GM18502 (cell line): ENCODE data around the gene COX17.
A peak's percentile ranks its signal among the peaks of the same experiment; 100 is the strongest.
"Not testable (repeated sequence)": the region's sequence is repeated elsewhere in the genome, so short reads cannot be mapped to it uniquely, and the experiment has no call there.

ENCODE experiments used
- ATAC-seq: cut with Tn5 transposase; IDR thresholded peaks from one replicate; pipeline ENCODE4 v1.9.1; 2021; ENCODE audit warnings: mild to moderate bottlenecking; ENCODE audit not compliant: unreplicated experiment, poor library complexity

The COX17 gene, protein sequence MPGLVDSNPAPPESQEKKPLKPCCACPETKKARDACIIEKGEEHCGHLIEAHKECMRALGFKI

DNA sequence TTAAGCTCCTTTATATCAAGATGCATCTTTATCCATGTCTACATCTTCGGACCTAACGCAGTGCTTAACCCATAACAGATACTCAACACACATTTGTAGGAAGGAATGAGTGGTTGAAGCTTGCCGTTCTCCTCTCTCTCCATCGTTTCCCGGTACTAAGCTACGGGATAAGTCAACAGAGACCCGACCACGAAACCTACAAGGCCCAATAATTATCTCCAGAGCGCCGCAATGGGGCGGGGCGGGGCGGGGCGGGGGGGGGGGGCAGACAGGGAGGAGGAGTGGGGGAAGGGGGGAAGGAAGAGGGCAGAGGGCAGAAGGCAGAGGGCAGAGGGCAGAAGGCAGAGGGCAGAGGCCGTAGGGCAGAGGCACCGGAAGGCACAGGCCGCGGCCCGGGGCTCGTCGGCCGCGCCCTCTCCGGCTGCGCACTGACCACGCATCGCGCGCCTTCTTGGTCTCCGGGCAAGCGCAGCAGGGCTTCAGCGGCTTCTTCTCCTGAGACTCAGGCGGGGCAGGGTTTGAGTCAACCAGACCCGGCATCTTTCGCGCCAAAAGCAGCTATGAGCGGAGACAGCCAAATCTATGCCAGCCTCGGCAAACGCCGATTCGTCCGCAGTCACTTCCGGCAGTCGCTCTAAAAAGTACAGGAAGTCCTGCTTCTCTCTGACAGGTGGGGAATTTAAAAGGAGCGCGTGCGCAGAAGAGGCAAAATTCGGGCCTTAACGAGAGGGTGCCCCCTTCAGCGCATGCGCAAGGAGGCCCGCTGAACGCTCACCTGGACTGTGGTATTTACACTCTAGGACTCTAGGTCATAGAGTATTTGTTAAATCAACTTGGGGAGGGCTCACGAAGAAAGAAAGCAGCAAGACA is at the start of gene COX17:
Gene COX17 (minus strand): TSS at position 636 of the 870 bp plus-strand sequence. CDS start 96 bp downstream, at position 540.
- ATAC-seq = peak; percentile 89

GRCh38 chr3:119726909-119727308 is 49.7 kb upstream of the COX17 start:
- no peak for ATAC-seq

DNA sequence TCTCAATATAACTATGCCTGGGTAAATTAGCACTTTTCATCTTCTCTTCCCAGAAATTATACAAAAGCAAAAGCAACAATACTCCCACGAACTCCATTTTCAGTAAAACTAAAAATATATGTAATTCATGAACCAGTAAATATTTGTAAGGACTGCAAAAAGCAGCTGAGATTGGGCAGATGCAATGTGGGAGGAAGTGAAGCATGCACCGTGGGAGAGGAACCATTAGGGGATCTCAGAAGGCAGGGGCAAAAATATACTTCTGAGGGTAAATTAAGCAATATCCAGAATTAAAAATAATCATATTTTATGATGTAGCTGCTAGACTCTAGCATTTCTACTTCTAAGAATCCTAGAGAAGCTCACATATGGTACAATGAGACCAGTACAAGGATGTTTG is 45.8 kb upstream of the COX17 start:
- ATAC-seq = no peak

- ATAC-seq = no peak
Observed at GRCh38 chr3:119717520-119717919, 40.3 kb upstream of the COX17 start.

DNA sequence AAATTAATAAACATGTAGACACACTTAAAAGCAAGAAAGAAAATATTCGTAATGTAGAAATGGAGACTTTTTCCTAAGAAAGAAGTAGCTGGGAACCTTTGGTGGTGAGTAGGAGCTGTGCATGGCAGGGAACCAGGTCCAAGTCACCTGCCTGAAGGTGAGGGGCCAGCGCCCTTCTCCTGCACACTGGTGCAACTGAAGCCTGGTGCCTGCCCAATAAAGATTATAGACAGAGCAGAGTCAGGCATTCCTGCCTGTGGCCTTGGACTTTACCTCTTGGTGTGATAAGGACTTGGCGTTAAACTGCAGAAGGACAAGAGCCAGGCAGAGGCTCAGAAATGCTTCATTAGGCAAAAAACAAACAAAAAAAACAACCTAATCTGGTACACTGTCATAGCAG is 39.8 kb upstream of the COX17 start:
- ATAC-seq = no peak

GRCh38 chr3:119715105-119715504 is 37.9 kb upstream of the COX17 start:
- no peak for ATAC-seq

- no peak for ATAC-seq
Observed at GRCh38 chr3:119703820-119704531, 26.8 kb upstream of the COX17 start.

GRCh38 chr3:119702530-119703527 is 25.6 kb upstream of the COX17 start, which contains the start of gene CFAP91:
Gene CFAP91 (plus strand): TSS chr3:119703022. CDS start chr3:119703099, 77 bp downstream.
- ATAC-seq = peak; percentile 91

DNA sequence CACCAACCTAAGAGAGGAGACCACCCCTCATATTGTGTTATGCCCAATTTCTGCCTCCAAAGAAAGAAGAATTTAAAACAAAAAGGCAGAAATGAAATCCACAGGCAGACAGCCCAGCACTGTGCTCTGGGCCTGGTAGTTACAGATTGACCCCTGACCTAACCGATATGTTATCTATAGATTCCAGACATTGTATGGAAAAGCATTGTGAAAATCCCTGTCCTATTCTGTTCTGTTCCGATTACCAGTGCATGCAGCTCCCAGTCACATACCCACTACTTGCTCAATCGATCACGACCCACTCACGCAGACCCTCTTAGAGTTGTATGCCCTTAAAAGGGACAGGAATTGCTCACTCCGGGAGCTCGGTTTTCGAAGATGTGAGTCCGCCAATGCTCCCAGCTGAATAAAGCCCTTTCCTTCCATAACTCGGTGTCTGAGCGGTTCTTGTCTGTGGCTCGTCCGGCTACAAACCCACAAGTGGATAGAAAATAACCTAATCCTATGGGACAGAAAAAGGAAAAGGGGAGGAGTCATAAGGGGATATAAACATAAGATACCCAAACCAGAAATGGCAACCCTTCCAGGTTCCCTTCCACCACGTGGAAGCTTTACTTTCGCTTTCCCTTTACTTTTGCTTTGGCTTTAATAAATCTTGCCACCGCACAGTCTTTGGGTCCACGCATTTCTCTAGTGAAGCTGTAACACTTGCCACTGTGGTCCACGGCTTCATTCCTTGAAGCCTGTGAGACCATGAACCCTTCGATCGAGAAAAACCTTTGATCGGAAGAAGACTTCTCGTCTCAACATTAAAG is 23.9 kb upstream of the COX17 start:
- ATAC-seq = peak; percentile 11

- ATAC-seq = peak; percentile 37
Observed at GRCh38 chr3:119700269-119700919, 23.2 kb upstream of the COX17 start.

DNA sequence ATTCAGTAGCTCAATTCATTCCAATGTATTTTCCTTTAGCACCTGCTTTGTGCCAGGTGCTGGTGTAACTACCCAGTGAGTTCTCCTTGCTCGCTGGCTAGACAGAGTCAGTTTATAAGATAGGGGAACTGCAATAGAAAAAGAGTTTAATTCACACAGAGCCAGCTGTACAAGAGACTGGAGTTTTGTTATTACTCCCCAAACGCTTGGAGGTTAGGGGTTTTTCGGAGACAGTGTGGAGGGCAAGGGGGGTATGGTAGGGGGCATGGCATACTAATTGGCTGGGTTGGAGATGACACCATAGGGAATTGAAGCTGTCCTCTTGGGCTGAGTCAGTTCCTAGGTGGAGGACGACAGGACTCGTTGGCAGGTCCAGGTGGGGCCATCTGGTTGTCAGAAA is 20.2 kb upstream of the COX17 start:
- peak; percentile 71 for ATAC-seq

DNA sequence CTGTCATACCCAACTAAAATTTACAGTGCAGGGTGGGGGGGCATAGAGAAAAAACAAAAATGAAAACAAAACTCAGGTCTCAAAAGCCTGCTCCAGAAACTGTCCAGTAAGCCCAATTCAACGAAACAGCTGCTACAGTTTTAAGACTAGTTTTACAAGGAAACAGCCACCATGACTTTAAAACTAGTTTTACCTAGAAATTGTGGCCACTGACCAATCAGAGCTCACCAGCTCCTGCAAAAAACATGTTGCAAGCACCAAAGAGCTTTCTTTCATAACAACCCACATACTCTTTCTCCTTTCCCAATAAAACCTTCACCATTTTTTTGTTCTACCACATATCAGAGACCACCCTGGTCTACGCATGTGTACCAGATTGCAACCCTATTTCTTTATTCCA is 18.3 kb upstream of the COX17 start:
- ATAC-seq = no peak

- ATAC-seq = no peak
Observed at GRCh38 chr3:119690043-119690656, 12.9 kb upstream of the COX17 start.

DNA sequence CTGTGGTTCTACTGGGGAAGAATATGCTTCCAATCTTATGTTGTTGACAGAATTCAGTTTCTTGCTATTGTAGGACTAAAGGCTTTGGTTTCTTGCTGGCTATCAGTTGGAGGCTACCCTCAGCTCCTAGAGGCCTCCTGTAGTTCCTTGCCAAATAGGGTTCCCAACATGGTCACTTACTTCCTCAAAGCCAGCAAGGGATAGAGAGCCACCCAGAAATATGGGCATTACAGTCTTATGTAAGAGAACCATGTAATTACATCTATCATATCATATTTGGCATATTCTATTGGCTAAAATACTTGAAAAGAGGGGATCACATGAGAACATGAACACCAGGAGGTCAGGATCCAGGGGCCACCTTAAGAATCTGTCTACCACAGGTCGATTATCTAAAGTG is 6.2 kb upstream of the COX17 start:
- no peak for ATAC-seq

GRCh38 chr3:119681279-119681678 is 4.1 kb upstream of the COX17 start:
- peak; percentile 29 for ATAC-seq

GRCh38 chr3:119679874-119680273 is 2.7 kb upstream of the COX17 start:
- no peak for ATAC-seq

DNA sequence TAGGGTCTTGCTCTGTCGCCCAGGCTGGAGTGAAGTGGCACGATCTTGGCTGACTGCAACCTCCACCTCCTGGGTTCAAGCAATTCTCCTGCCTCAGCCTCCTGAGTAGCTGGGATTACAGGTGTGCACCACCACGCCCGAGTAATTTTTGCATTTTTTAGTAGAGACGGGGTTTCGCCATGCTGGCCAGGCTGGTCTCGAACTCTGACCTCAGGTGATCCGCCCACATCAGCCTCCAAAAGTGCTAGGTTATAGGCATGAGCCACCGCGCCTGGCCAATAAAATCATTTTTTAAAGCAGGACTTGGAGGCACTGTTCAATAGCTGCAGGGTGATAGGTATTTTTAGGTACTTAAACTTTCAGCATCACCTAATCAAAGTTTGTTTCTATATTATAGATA is 1.0 kb upstream of the COX17 start:
- not testable (repeated sequence) for ATAC-seq

DNA sequence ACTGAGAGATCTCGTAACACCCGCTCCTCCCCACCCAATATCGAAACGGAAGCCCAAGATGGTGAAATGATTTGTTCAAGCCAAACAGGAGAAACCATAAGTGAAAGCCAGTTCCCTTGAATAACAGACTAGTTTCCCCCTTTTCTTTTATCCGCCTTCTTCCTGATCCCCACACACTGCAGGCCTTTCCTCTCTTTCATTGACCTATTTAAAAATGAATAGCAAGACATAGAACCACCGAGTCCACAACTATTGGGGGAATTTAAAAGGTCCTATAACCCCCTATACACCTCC is 382 bp upstream of the COX17 start:
- peak; percentile 2 for ATAC-seq

DNA sequence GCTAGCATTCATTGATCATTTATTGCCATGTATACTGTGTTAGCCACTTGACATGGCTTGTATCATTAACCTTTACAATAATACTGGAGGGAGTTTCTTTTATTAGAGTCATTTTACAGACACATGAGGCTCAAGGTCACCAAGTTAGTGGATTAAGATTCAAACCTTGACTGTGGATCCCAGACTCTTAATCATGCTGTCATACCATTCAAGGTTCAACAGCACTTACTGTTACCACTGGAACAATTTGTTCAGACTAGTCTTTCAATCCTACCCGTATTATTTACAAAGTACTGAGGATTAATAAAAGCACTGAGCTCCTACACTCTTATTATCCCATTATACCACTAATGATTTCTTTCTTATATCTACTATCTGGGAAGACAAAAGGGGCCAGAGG is 1.2 kb downstream of the COX17 start:
- no peak for ATAC-seq
